Left cardiac atrium (tissue), 2 donors: ENCODE results near the gene TPTE2. TPM values are rescaled to one million over a fixed set of nuclear protein-coding genes. Genes with fewer than 3 reads are reported as not detected.

Experiments used
- total RNA-seq, 2 donors: library from RNA; stranded (reverse); fragmentation: NEBNext Ultra II Directional; extraction: Animal tissue kit (Norgen Biotek cat#: 25700); gene quantifications; one replicate each; pipeline ENCODE4 v1.2.1, GENCODE V29; 2021
- donor health status: DM: no; HTN: yes; CAD: no; lungs with severe emphysema.
- donor health status: DM: yes; HTN: yes; CAD: no.

Gene TPTE2
- total RNA-seq, 2 donors from 2014 or later: not detected

Other genes starting within 250 kb of the TPTE2 start
- 10 to 100 TPM; 27.5 to 32.5 TPM for gene MPHOSPH8, start 72.1 kb upstream of the TPTE2 start, total RNA-seq
- gene PSPC1, start 221.4 kb upstream of the TPTE2 start, total RNA-seq: 10 to 100 TPM; 21.8 to 27.1 TPM